AG04449 (cell line): ENCODE results near the gene INKA2.

Experiments
- CTCF ChIA-PET: fragments of 350-600 bp; formaldehyde crosslinking; extraction: SDS; loops from one replicate; lab custom pipeline; 2021; ENCODE audit warnings: antibody characterized with exemption; lab: Yijun Ruan, JAX
- POLR2A ChIA-PET: fragments of 400-600, 350-600 bp; formaldehyde crosslinking; extraction: SDS; loops from one replicate; lab custom pipeline; 2020; ENCODE audit warnings: antibody characterized with exemption, inconsistent platforms; lab: Yijun Ruan, JAX
- DNase-seq: peaks from one replicate; pipeline ENCODE4 v3.0.0-alpha.2; 2010; ENCODE audit warnings: low read depth, low spot score
- H3K4me3 ChIP-seq: 2 replicates; pipeline ENCODE4 v1.5.1; 2011; ENCODE audit warnings: low read depth, mild to moderate bottlenecking, control low read depth, low read length
- TF ChIP-seq, protein P1 (sequence below): IDR thresholded peaks from one replicate; pipeline ENCODE4 v1.5.1; 2011; ENCODE audit warnings: mild to moderate bottlenecking, moderate library complexity, low read length, control low read depth, inconsistent platforms; ENCODE audit not compliant: insufficient read depth; ENCODE audit errors: missing control alignments

INKA2 gene

DNA sequence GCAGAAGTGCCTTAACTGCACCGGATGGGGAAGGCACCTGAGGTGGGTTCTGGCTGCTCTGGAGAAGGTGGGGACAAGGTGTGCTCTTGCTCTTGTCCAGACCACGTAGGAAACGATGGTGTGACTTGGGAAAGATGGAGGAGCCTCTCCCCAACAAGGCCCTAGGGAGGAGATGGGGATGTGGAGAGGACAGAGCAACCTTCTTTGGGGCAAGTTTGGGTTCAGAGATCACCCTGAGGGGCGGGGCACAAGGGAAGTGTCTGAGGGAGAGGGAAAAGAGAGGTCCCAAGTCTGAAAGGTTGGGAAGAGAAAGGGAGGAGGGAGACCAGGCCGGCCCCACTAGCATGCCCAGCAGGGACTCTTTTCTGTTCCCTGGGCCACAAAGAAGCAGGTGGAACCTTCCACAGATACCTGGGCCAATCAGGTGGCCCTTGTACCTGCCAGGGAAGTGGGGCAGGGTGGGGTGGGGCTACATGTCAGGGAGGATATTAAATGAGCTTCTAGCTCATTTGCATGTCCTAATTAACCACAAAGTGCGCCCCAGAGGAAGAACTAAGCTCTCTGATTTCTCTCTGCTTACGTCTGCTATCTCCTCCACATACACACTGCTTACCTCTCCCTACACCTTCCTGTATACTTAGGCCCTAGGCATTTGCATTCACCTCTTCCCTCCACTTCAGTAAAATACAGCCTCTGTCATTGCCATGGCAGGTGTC lies 15.9 kb downstream of the INKA2 start:
- POLR2A ChIA-PET: no interaction called here
- CTCF ChIA-PET: interaction anchor here (1.0 kb wide), 1 partner anchor 10 kb away, joined by 4 read pairs; no protein-coding TSS in a partner anchor
- no peak for DNase-seq
- TF ChIP-seq, protein P1, sequence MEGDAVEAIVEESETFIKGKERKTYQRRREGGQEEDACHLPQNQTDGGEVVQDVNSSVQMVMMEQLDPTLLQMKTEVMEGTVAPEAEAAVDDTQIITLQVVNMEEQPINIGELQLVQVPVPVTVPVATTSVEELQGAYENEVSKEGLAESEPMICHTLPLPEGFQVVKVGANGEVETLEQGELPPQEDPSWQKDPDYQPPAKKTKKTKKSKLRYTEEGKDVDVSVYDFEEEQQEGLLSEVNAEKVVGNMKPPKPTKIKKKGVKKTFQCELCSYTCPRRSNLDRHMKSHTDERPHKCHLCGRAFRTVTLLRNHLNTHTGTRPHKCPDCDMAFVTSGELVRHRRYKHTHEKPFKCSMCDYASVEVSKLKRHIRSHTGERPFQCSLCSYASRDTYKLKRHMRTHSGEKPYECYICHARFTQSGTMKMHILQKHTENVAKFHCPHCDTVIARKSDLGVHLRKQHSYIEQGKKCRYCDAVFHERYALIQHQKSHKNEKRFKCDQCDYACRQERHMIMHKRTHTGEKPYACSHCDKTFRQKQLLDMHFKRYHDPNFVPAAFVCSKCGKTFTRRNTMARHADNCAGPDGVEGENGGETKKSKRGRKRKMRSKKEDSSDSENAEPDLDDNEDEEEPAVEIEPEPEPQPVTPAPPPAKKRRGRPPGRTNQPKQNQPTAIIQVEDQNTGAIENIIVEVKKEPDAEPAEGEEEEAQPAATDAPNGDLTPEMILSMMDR: no peak
- H3K4me3 ChIP-seq: no peak overlapping the region

GRCh38 chr1:111720977-111721786 lies 18.0 kb downstream of the INKA2 start:
- no peak for DNase-seq
- CTCF ChIA-PET: interaction anchor here (0.6 to 13.4 kb wide), 7 partner anchors 8 to 214 kb away, joined by 3 to 314 read pairs (median 3); no protein-coding TSS in a partner anchor
- no peak overlapping the region for H3K4me3 ChIP-seq
- POLR2A ChIA-PET: no interaction called here
- TF ChIP-seq, protein P1: no peak

- TF ChIP-seq, protein P1: no peak
- DNase-seq: no peak
- no peak overlapping the region for H3K4me3 ChIP-seq
- CTCF ChIA-PET: interaction anchor here (0.9 to 13.4 kb wide), 4 partner anchors 9 to 213 kb away, joined by 3 to 314 read pairs (median 6); no protein-coding TSS in a partner anchor
- POLR2A ChIA-PET: no interaction called here
These were observed 18.8 kb downstream of the INKA2 start for GRCh38 chr1:111720274-111720976.

GRCh38 chr1:111719674-111720132 lies 19.5 kb downstream of the INKA2 start:
- no peak for DNase-seq
- ChIA-PET POLR2A (no interaction called here), CTCF (interaction anchor here (0.8 to 13.4 kb wide), 4 partner anchors 12 to 47 kb away, joined by 3 to 314 read pairs (median 6); no protein-coding TSS in a partner anchor)
- H3K4me3 ChIP-seq: no peak overlapping the region
- TF ChIP-seq, protein P1: no peak

DNA sequence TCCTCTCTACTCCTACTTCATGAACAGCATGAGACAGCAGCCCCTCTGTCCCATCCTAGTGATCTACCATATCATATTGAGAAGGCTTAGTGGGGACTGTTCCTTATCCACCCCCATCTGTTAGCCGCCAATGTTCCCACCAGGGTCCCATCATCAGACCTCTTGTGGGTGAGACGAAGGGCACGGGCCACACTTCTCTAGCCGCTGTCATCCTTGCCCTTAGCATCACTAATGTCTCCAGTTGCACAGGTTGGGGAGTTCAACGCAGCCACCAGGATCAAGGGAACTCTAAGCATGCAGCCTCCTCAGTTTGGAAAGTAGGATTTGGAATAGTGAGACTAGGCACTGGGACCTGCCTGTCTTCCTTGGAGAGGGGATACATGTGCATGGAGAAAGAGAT lies 20.1 kb downstream of the INKA2 start:
- H3K4me3 ChIP-seq: no peak overlapping the region
- ChIA-PET CTCF (interaction anchor here (0.8 to 13.4 kb wide), 5 partner anchors 9 to 210 kb away, joined by 3 to 314 read pairs (median 5); no protein-coding TSS in a partner anchor), POLR2A (no interaction called here)
- TF ChIP-seq, protein P1: no peak
- no peak for DNase-seq
